ENCODE data around the gene NDFIP2.
"Not testable (repeated sequence)": the region's sequence is repeated elsewhere in the genome, so short reads cannot be mapped to it uniquely, and the experiment has no call there.

The NDFIP2 gene

DNA sequence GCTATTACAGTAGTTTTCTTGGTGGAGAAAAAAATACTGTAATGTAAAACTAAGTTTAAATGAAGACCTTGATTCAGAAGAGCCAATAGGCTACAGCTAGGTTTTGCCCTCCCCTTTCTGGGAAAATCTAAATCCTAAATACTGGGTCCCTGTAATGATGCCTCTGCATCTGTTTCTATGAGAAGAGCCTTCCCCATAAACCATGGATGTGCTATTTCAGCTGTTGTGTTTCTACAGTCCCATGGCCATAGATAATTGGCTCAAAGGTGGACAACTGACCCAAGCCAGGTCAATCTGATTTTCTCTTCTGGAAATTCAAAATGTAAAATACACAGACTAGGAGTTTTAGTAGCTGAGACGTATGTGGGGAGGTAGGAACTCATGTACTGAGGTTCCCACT lies 101.9 kb downstream of the NDFIP2 start:
- no peak overlapping the region for H3K4me3 ChIP-seq (ENCODE audit: low read depth in 1 of 5, low read length in 5 of 5)
- H3K9ac ChIP-seq (ENCODE audit: low read length in 5 of 5), result no peak overlapping the region
- no peaks in the 10 kb centered on the region for H3K27me3 ChIP-seq (ENCODE audit: control insufficient read depth in 5 of 5, insufficient read depth in 4 of 5, low read length in 5 of 5)
- H3K4me1 ChIP-seq (ENCODE audit: control insufficient read depth in 5 of 5, insufficient read depth in 5 of 5, low read length in 5 of 5), result peaks cover 3 to 9% (median 6%) of the 10 kb centered on the region in 5 donors
- no peak overlapping the region for H3K27ac ChIP-seq (ENCODE audit: low read depth, low read length)
- H3K9me3 ChIP-seq (ENCODE audit: control insufficient read depth in 5 of 5, low read length in 5 of 5), result peaks cover 6 to 17% (median 12%) of the 10 kb centered on the region in 5 donors
- no peaks in the 10 kb centered on the region for H3K36me3 ChIP-seq (ENCODE audit: control insufficient read depth in 5 of 5, insufficient read depth in 5 of 5, low read length in 5 of 5)

DNA sequence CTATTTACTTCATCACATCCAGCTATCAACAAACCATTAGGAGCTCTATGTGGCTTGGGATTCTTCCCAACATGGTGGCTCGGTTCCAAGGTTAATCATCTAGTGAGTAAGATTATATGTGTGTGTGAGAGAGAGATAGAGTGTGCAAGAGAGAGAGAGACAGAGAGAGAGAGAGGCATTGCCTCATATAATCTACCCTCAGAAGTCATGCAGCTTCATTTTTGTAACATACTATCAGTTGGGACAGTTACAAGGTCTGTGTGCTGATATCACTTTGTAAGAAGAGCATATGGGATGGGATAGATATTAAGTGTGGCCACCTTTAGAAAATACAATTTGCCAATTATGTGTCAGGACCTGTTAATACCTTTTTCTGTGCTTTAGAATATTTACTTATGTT lies 104.1 kb downstream of the NDFIP2 start:
- Histone ChIP-seq H3K27me3 (ENCODE audit: control insufficient read depth in 5 of 5, insufficient read depth in 4 of 5, low read length in 5 of 5) (no peaks in the 10 kb centered on the region), H3K9ac (ENCODE audit: low read length in 5 of 5) (no peak overlapping the region), H3K9me3 (ENCODE audit: control insufficient read depth in 5 of 5, low read length in 5 of 5) (peaks cover 6 to 17% (median 8%) of the 10 kb centered on the region in 5 donors), H3K36me3 (ENCODE audit: control insufficient read depth in 5 of 5, insufficient read depth in 5 of 5, low read length in 5 of 5) (no peaks in the 10 kb centered on the region), H3K27ac (ENCODE audit: low read depth, low read length) (no peak overlapping the region), H3K4me3 (ENCODE audit: low read depth in 1 of 5, low read length in 5 of 5) (peak overlapping the region in 1 of 5 donors; percentile 23), H3K4me1 (ENCODE audit: control insufficient read depth in 5 of 5, insufficient read depth in 5 of 5, low read length in 5 of 5) (peaks cover 3 to 18% (median 8%) of the 10 kb centered on the region in 5 donors)

DNA sequence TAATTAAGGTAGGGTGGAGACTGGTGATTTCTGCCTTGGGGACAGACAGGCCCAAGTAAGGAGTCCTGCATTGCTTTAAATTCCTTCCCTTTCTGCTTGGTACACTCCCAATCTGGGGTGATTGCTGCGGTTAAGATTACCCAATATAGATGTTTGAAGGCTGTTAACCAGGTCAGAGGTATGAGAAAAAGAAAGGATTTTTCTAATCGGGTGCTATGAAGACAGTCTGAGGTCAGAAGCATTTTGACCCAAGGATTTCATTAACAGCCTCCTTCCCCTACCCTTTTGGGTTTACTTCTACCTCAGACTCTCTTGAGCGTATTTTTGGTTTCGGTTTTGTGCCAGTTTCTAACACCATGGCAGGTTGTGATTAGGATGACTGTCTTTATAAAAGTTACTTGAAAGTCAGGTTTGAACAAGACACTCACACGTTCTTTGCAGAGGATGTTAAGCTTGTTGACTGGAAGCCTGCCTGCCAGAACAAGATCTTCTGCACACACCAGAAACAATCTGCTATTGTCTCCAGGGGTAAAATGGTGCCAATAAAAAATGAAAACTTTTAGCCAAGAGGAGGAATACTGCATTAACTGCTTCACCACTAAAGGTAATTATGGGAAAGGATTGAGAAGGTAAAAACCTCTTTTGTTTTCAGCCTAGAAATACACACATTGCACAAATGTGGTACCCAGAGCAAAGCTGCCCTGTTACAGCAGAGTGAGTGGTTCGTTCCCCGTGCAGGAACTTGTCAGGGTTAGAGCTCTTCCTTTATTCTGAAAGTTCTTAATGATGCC lies 108.8 kb downstream of the NDFIP2 start:
- Histone ChIP-seq H3K36me3 (ENCODE audit: control insufficient read depth in 5 of 5, insufficient read depth in 5 of 5, low read length in 5 of 5) (no peaks in the 10 kb centered on the region), H3K4me3 (ENCODE audit: low read depth in 1 of 5, low read length in 5 of 5) (peak overlapping the region in 3 of 5 donors; percentile 8 to 23 (median 23)), H3K4me1 (ENCODE audit: control insufficient read depth in 5 of 5, insufficient read depth in 5 of 5, low read length in 5 of 5) (peaks cover 0 to 38% (median 8%) of the 10 kb centered on the region in 5 donors), H3K9me3 (ENCODE audit: control insufficient read depth in 5 of 5, low read length in 5 of 5) (peaks cover 0 to 9% (median 4%) of the 10 kb centered on the region in 5 donors), H3K27ac (ENCODE audit: low read depth, low read length) (peak overlapping the region; percentile 26), H3K27me3 (ENCODE audit: control insufficient read depth in 5 of 5, insufficient read depth in 4 of 5, low read length in 5 of 5) (no peaks in the 10 kb centered on the region), H3K9ac (ENCODE audit: low read length in 5 of 5) (no peak overlapping the region)

DNA sequence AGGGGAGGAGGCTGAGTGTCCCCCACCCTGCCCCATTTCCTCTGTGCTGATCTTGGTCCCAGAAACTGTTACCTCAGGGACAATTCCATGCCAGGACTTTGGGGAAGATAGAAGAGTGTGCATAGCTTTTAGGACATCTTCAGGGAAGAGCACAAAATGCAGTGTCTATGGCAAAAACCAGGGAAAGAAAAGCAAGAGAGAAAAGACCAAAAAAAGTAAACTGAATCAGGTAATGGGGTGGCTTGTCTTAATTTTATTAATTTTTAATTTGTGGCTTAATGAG lies 109.4 kb downstream of the NDFIP2 start:
- H3K9me3 ChIP-seq (ENCODE audit: control insufficient read depth in 5 of 5, low read length in 5 of 5), result peaks cover 0 to 5% (median 0%) of the 10 kb centered on the region in 5 donors
- H3K36me3 ChIP-seq (ENCODE audit: control insufficient read depth in 5 of 5, insufficient read depth in 5 of 5, low read length in 5 of 5), result no peaks in the 10 kb centered on the region
- H3K27ac ChIP-seq (ENCODE audit: low read depth, low read length), result peak overlapping the region; percentile 25
- peak overlapping the region in 3 of 5 donors; percentile 8 to 23 (median 23) for H3K4me3 ChIP-seq (ENCODE audit: low read depth in 1 of 5, low read length in 5 of 5)
- no peaks in the 10 kb centered on the region for H3K27me3 ChIP-seq (ENCODE audit: control insufficient read depth in 5 of 5, insufficient read depth in 4 of 5, low read length in 5 of 5)
- H3K9ac ChIP-seq (ENCODE audit: low read length in 5 of 5), result no peak overlapping the region
- peaks cover 0 to 38% (median 8%) of the 10 kb centered on the region in 5 donors for H3K4me1 ChIP-seq (ENCODE audit: control insufficient read depth in 5 of 5, insufficient read depth in 5 of 5, low read length in 5 of 5)

DNA sequence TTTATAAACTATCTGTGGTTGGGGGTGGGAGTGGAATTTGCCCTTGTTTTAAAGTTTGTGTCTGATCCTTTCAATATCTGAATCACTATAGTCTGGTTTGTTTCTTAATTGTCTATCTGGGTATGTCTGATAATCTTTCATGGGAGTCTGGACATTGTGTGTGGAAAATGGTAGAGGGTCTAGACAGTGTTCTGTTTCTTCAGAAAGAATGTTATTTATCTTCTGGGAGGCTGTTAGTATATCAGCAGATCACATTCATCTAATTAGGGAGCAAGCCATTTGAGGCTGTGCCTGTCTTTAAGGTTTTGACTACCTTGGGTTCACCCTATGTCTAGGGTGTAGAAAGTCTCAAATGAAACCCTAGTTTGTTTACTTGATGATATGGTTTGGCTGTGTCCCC lies 110.5 kb downstream of the NDFIP2 start:
- no peaks in the 10 kb centered on the region for H3K9me3 ChIP-seq (ENCODE audit: control insufficient read depth in 5 of 5, low read length in 5 of 5)
- peak overlapping the region; percentile 32 for H3K27ac ChIP-seq (ENCODE audit: low read depth, low read length)
- no peaks in the 10 kb centered on the region for H3K27me3 ChIP-seq (ENCODE audit: control insufficient read depth in 5 of 5, insufficient read depth in 4 of 5, low read length in 5 of 5)
- H3K4me3 ChIP-seq (ENCODE audit: low read depth in 1 of 5, low read length in 5 of 5), result no peak overlapping the region
- peaks cover 0 to 38% (median 8%) of the 10 kb centered on the region in 5 donors for H3K4me1 ChIP-seq (ENCODE audit: control insufficient read depth in 5 of 5, insufficient read depth in 5 of 5, low read length in 5 of 5)
- no peaks in the 10 kb centered on the region for H3K36me3 ChIP-seq (ENCODE audit: control insufficient read depth in 5 of 5, insufficient read depth in 5 of 5, low read length in 5 of 5)
- H3K9ac ChIP-seq (ENCODE audit: low read length in 5 of 5), result no peak overlapping the region

DNA sequence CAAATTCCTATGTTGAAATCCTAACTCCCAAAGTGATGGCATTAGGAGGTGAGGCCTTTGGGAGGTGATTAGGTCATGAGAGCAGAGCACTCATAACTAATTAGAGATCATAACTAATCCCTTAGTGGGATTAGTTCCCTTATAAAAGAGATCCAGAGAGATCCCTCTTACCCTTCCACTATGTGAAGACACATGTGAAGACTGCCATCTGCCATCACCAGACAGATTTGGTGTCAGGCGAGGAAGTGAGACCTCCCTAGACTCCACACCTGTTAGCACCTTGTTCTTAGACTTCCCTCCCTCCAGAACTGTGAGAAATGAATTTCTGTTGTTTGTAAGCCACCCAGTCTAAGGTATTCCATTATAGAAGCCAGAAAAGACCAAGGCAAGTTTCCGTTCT lies 112.2 kb downstream of the NDFIP2 start:
- H3K9me3 ChIP-seq (ENCODE audit: control insufficient read depth in 5 of 5, low read length in 5 of 5), result no peaks in the 10 kb centered on the region
- no peaks in the 10 kb centered on the region for H3K27me3 ChIP-seq (ENCODE audit: control insufficient read depth in 5 of 5, insufficient read depth in 4 of 5, low read length in 5 of 5)
- H3K4me3 ChIP-seq (ENCODE audit: low read depth in 1 of 5, low read length in 5 of 5), result no peak overlapping the region
- H3K27ac ChIP-seq (ENCODE audit: low read depth, low read length), result peak overlapping the region; percentile 74
- peaks cover 0 to 38% (median 8%) of the 10 kb centered on the region in 5 donors for H3K4me1 ChIP-seq (ENCODE audit: control insufficient read depth in 5 of 5, insufficient read depth in 5 of 5, low read length in 5 of 5)
- H3K36me3 ChIP-seq (ENCODE audit: control insufficient read depth in 5 of 5, insufficient read depth in 5 of 5, low read length in 5 of 5), result no peaks in the 10 kb centered on the region
- no peak overlapping the region for H3K9ac ChIP-seq (ENCODE audit: low read length in 5 of 5)

DNA sequence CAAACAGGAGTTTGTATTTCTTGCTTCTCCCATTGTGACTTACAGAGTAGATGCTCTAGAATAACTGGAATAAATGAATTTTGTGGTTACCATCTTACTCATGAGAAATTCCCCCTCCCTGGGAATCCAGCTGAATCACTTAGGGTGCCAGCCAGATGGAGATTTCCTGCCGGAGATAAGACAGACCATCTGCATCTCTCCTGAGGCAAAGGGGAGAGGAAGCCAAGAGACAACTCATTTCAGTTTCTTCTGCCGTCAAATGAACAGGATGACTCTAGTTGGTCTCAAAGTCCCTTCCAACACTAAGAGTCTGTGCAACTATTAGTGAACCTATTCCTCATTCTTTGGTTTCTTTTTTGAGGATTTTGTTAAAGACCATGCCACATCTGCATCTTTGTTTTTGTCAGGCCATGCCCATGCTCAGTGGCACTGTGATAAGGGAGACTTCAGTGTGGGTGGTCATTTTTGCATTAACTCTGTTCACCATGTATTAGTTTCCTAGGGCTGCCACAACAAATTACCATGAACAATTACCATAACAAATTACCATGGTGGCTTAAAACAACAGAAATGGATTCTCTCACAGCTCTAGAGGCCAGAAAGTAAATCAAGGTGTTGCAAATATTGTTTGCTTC lies 112.8 kb downstream of the NDFIP2 start:
- H3K36me3 ChIP-seq (ENCODE audit: control insufficient read depth in 5 of 5, insufficient read depth in 5 of 5, low read length in 5 of 5), result no peaks in the 10 kb centered on the region
- no peaks in the 10 kb centered on the region for H3K9me3 ChIP-seq (ENCODE audit: control insufficient read depth in 5 of 5, low read length in 5 of 5)
- no peaks in the 10 kb centered on the region for H3K27me3 ChIP-seq (ENCODE audit: control insufficient read depth in 5 of 5, insufficient read depth in 4 of 5, low read length in 5 of 5)
- H3K4me3 ChIP-seq (ENCODE audit: low read depth in 1 of 5, low read length in 5 of 5), result no peak overlapping the region
- peaks cover 0 to 38% (median 8%) of the 10 kb centered on the region in 5 donors for H3K4me1 ChIP-seq (ENCODE audit: control insufficient read depth in 5 of 5, insufficient read depth in 5 of 5, low read length in 5 of 5)
- H3K27ac ChIP-seq (ENCODE audit: low read depth, low read length), result peak overlapping the region; percentile 19
- no peak overlapping the region for H3K9ac ChIP-seq (ENCODE audit: low read length in 5 of 5)

DNA sequence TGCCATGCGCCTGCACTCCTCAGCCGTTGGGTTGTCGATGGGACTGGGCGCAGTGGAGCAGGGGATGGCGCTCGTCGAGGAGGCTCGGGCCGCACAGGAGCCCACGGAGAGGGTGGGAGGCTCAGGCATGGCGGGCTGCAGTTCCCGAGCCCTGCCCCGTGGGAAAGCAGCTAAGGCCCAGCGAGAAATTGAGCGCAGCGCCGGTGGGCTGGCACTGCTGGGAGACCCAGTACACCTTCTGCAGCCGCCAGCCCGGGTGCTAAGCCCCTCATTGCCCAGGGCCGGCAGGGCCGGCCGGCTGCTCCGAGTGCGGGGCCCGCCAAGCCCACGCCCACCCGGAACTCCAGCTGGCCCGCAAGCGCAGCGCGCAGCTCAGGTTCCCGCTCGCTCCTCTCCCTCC lies 119.2 kb downstream of the NDFIP2 start:
- H3K4me1 ChIP-seq (ENCODE audit: control insufficient read depth in 5 of 5, insufficient read depth in 5 of 5, low read length in 5 of 5), result peaks cover 0 to 15% (median 8%) of the 10 kb centered on the region in 5 donors
- H3K27ac ChIP-seq (ENCODE audit: low read depth, low read length); H3K4me3 ChIP-seq (ENCODE audit: low read depth in 1 of 5, low read length in 5 of 5); H3K9me3 ChIP-seq (ENCODE audit: control insufficient read depth in 5 of 5, low read length in 5 of 5); H3K27me3 ChIP-seq (ENCODE audit: control insufficient read depth in 5 of 5, insufficient read depth in 4 of 5, low read length in 5 of 5); H3K36me3 ChIP-seq (ENCODE audit: control insufficient read depth in 5 of 5, insufficient read depth in 5 of 5, low read length in 5 of 5); H3K9ac ChIP-seq (ENCODE audit: low read length in 5 of 5): not testable (repeated sequence)

DNA sequence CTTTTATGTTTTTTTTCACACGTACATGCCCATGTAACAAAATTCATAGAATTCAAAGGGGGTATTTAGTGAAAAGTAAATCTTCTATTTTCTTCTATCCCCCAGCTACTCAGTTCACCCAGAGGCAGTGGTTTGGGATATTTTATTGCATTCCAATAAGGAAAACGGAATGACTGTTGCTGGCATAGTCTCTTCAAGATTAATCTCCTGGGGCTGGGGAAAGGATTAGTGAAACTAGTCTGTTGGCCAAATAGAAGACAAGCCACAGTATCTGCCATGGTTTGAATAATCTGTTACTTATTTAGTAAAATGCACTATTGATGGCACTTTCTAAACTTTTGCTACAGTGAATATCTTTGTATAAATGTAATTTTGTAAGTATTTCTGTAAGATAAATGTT lies 122.0 kb downstream of the NDFIP2 start:
- Histone ChIP-seq H3K4me3 (ENCODE audit: low read depth in 1 of 5, low read length in 5 of 5) (no peak overlapping the region), H3K36me3 (ENCODE audit: control insufficient read depth in 5 of 5, insufficient read depth in 5 of 5, low read length in 5 of 5) (no peaks in the 10 kb centered on the region), H3K27ac (ENCODE audit: low read depth, low read length) (no peak overlapping the region), H3K27me3 (ENCODE audit: control insufficient read depth in 5 of 5, insufficient read depth in 4 of 5, low read length in 5 of 5) (no peaks in the 10 kb centered on the region), H3K9me3 (ENCODE audit: control insufficient read depth in 5 of 5, low read length in 5 of 5) (peaks cover 0 to 2% (median 0%) of the 10 kb centered on the region in 5 donors), H3K9ac (ENCODE audit: low read length in 5 of 5) (no peak overlapping the region), H3K4me1 (ENCODE audit: control insufficient read depth in 5 of 5, insufficient read depth in 5 of 5, low read length in 5 of 5) (peaks cover 0 to 15% (median 8%) of the 10 kb centered on the region in 5 donors)

DNA sequence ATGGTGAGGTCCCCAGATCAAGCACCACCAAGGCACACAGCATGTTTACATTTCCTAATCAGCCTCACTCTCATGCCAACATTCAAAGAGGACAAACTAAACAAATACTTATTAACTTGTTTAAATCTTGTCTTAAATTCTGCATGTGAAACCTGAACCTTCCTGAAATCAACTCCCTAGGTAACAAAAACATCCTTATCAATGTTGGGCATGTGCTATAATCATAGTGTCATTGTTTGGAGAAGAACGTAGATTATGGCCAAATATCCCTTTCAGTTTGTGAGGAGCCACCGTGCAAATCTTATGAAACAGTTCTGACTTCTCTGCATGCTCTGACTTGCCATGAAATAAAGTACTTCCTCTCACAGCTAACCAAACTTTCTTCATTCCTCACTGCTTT lies 123.8 kb downstream of the NDFIP2 start:
- H3K4me1 ChIP-seq (ENCODE audit: control insufficient read depth in 5 of 5, insufficient read depth in 5 of 5, low read length in 5 of 5), result peaks cover 0 to 15% (median 8%) of the 10 kb centered on the region in 5 donors
- no peaks in the 10 kb centered on the region for H3K36me3 ChIP-seq (ENCODE audit: control insufficient read depth in 5 of 5, insufficient read depth in 5 of 5, low read length in 5 of 5)
- H3K4me3 ChIP-seq (ENCODE audit: low read depth in 1 of 5, low read length in 5 of 5), result peak overlapping the region in 2 of 5 donors; percentile 13 to 34
- peaks cover 0 to 4% (median 0%) of the 10 kb centered on the region in 5 donors for H3K9me3 ChIP-seq (ENCODE audit: control insufficient read depth in 5 of 5, low read length in 5 of 5)
- no peak overlapping the region for H3K27ac ChIP-seq (ENCODE audit: low read depth, low read length)
- no peak overlapping the region for H3K9ac ChIP-seq (ENCODE audit: low read length in 5 of 5)
- H3K27me3 ChIP-seq (ENCODE audit: control insufficient read depth in 5 of 5, insufficient read depth in 4 of 5, low read length in 5 of 5), result no peaks in the 10 kb centered on the region
